CD14-positive monocyte (primary cell): ENCODE results near the gene TMEM51. TPM values are rescaled to one million over a fixed set of nuclear protein-coding genes. Genes with fewer than 3 reads are reported as not detected.
A peak's percentile ranks its signal among the peaks of the same experiment; 100 is the strongest.

Source experiments
- DNase-seq, 3 donors: peaks; one replicate each; pipeline ENCODE4 v3.0.0-alpha.2; 2011 to 2022
- H2AFZ ChIP-seq: 2 replicates; pipeline ENCODE4 v1.6.0; 2012; ENCODE audit warnings: mild to moderate bottlenecking, low read depth, low read length, inconsistent platforms; ENCODE audit not compliant: insufficient read depth, poor library complexity, severe bottlenecking
- H3K27ac ChIP-seq, 2 donors: 1 replicate in 1 of 2; 2 replicates in 1 of 2; pipeline ENCODE4 v1.5.1; 2012 to 2013; ENCODE audit warnings: low read length in 2 of 2, control low read depth in 1 of 2, inconsistent platforms in 1 of 2, low read depth in 1 of 2, mild to moderate bottlenecking in 1 of 2
- H3K27me3 ChIP-seq, 2 donors: one replicate each; pipeline versions ENCODE4 v1.6.0 to v1.6.1; 2011 to 2013; ENCODE audit warnings: low read length in 2 of 2; ENCODE audit not compliant: control insufficient read depth in 2 of 2, insufficient read depth in 2 of 2
- H3K36me3 ChIP-seq, 2 donors: replicated peaks in 1 of 2; 1 replicate in 1 of 2; 2 replicates in 1 of 2; pipeline versions ENCODE4 v1.5.1 to v1.6.1; 2012 to 2013; ENCODE audit warnings: low read length in 2 of 2, control low read depth in 1 of 2, inconsistent platforms in 1 of 2, mild to moderate bottlenecking in 1 of 2; ENCODE audit not compliant: insufficient read depth in 2 of 2, control insufficient read depth in 1 of 2
- H3K4me1 ChIP-seq, 2 donors: 1 replicate in 1 of 2; 2 replicates in 1 of 2; pipeline versions ENCODE4 v1.5.1 to v1.6.1; 2012 to 2013; ENCODE audit warnings: low read length in 2 of 2, control low read depth in 1 of 2, inconsistent platforms in 1 of 2, mild to moderate bottlenecking in 1 of 2, moderate library complexity in 1 of 2; ENCODE audit not compliant: insufficient read depth in 2 of 2, control insufficient read depth in 1 of 2
- H3K4me2 ChIP-seq: replicated peaks from 2 replicates; pipeline ENCODE3; 2012; ENCODE audit warnings: low read length, moderate library complexity, mild to moderate bottlenecking; ENCODE audit not compliant: poor library complexity, severe bottlenecking; ENCODE audit errors: extremely low read depth
- H3K4me3 ChIP-seq, 3 experiments: fragments of 200-600 bp in 1 of 3; sonication (generic) in 1 of 3; replicated peaks in 1 of 3; 1 replicate in 2 of 3; 2 replicates in 1 of 3; pipeline ENCODE4 v1.5.1; 2011 to 2013; ENCODE audit warnings: low read length in 3 of 3, mild to moderate bottlenecking in 3 of 3, control low read depth in 2 of 3, low read depth in 2 of 3, inconsistent platforms in 1 of 3, moderate library complexity in 1 of 3
- H3K79me2 ChIP-seq: 2 replicates; pipeline ENCODE4 v1.6.0; 2012; ENCODE audit warnings: mild to moderate bottlenecking, control low read depth, inconsistent platforms, low read length, moderate library complexity; ENCODE audit not compliant: insufficient read depth
- H3K9ac ChIP-seq: 2 replicates; pipeline ENCODE4 v1.6.0; 2017; ENCODE audit warnings: low read length, mild to moderate bottlenecking; ENCODE audit not compliant: insufficient read depth, poor library complexity, severe bottlenecking
- H3K9me3 ChIP-seq, 2 donors: replicated peaks in 1 of 2; 1 replicate in 1 of 2; 2 replicates in 1 of 2; pipeline versions ENCODE4 v1.5.1 to v1.6.1; 2012 to 2013; ENCODE audit warnings: low read length in 2 of 2, control low read depth in 1 of 2; ENCODE audit not compliant: control insufficient read depth in 1 of 2, insufficient read depth in 1 of 2
- H4K20me1 ChIP-seq: 2 replicates; pipeline ENCODE4 v1.6.0; 2012; ENCODE audit warnings: mild to moderate bottlenecking, low read length, control low read depth, moderate library complexity; ENCODE audit not compliant: insufficient read depth
- H3K27ac Mint-ChIP-seq, 7 donors: one replicate each; pipeline ENCODE4 v1.8.0; 2020; ENCODE audit warnings: mild to moderate bottlenecking in 7 of 7, mixed read lengths in 7 of 7, moderate library complexity in 6 of 7, inconsistent platforms in 2 of 7
- H3K27me3 Mint-ChIP-seq, 3 donors: one replicate each; pipeline ENCODE4 v1.8.0; 2021 to 2022; ENCODE audit warnings: low read depth in 3 of 3, mild to moderate bottlenecking in 3 of 3, mixed read lengths in 3 of 3, moderate library complexity in 3 of 3, inconsistent platforms in 1 of 3
- H3K36me3 Mint-ChIP-seq, 2 donors: one replicate each; pipeline ENCODE4 v1.8.0; 2020; ENCODE audit warnings: mixed read lengths in 2 of 2, inconsistent platforms in 1 of 2, mild to moderate bottlenecking in 1 of 2
- H3K4me1 Mint-ChIP-seq: one replicate; pipeline ENCODE4 v1.8.0; 2020; ENCODE audit warnings: mild to moderate bottlenecking, mixed read lengths
- H3K4me3 Mint-ChIP-seq, 2 donors: one replicate each; pipeline ENCODE4 v1.8.0; 2020; ENCODE audit warnings: mild to moderate bottlenecking in 2 of 2, mixed read lengths in 2 of 2, moderate library complexity in 1 of 2
- H3K9me3 Mint-ChIP-seq, 7 donors: one replicate each; pipeline ENCODE4 v1.8.0; 2020 to 2022; ENCODE audit warnings: mixed read lengths in 7 of 7, mild to moderate bottlenecking in 6 of 7, moderate library complexity in 6 of 7, inconsistent platforms in 2 of 7
- CTCF ChIP-seq: fragments of 200-600 bp; IDR thresholded peaks from one replicate; pipeline ENCODE4 v1.8.0; 2022; ENCODE audit warnings: antibody characterized with exemption, mild to moderate bottlenecking
- WGBS: methylation state at CpG from one replicate; pipeline ENCODE4 v1.1.5; 2013; ENCODE audit warnings: missing lambda C conversion rate; ENCODE audit not compliant: insufficient coverage; 5-methylcytosine and 5-hydroxymethylcytosine counted together
- intact Hi-C, 2 donors: fragments of 100-400 bp; cut with micrococcal nuclease; formaldehyde crosslinking; loops; one replicate each; pipeline versions ENCODE4 v1.15.0 to v1.15.1; 2023
- polyA plus RNA-seq, 3 donors: library from polyadenylated mRNA; depleted of rRNA in 1 of 3; unstranded in 2 of 3; stranded (reverse) in 1 of 3; fragments of 300-500 nt in 2 of 3; fragments of >200 nt in 1 of 3; fragmentation: Illumina TruSeq in 2 of 3; gene quantifications; 1 replicate in 2 of 3; 2 replicates in 1 of 3; pipeline ENCODE4 v1.2.3, GENCODE V29; 2012 to 2021

Gene TMEM51
- polyA plus RNA-seq, 3 donors = 1.2 to 2.5 (median 2.1) TPM

GRCh38 chr1:15176120-15176519 is 22.6 kb downstream of the TMEM51 start:
- no peak overlapping the region for H3K4me2 ChIP-seq
- Mint-ChIP-seq H3K4me1 (peaks cover 26% of the 10 kb centered on the region), H3K9me3 (peaks cover 0 to 8% (median 0%) of the 10 kb centered on the region in 7 donors), H3K27ac (no peak overlapping the region), H3K4me3 (no peak overlapping the region), H3K36me3 (no peaks in the 10 kb centered on the region), H3K27me3 (peaks cover 10 to 12% (median 11%) of the 10 kb centered on the region in 3 donors)
- no peaks in the 10 kb centered on the region for H3K27me3 ChIP-seq
- intact Hi-C loops = no loop called here
- H3K36me3 ChIP-seq = no peaks in the 10 kb centered on the region
- DNase-seq = no peak
- H3K9me3 ChIP-seq = no peaks in the 10 kb centered on the region
- H3K4me1 ChIP-seq = peaks cover 4 to 5% of the 10 kb centered on the region in 2 donors
- no peak overlapping the region for H2AFZ ChIP-seq
- no peak overlapping the region for H3K4me3 ChIP-seq
- TF ChIP-seq CTCF = no peak
- H3K79me2 ChIP-seq = no peaks in the 10 kb centered on the region
- no peaks in the 10 kb centered on the region for H4K20me1 ChIP-seq
- H3K27ac ChIP-seq = no peak overlapping the region
- WGBS = 96% methylated on average over 7 of the region's 7 CpGs
- no peak overlapping the region for H3K9ac ChIP-seq

GRCh38 chr1:15176898-15177665 is 23.5 kb downstream of the TMEM51 start:
- Histone ChIP-seq H4K20me1 (no peaks in the 10 kb centered on the region), H3K4me3 (no peak overlapping the region), H3K4me1 (peaks cover 4 to 5% of the 10 kb centered on the region in 2 donors), H2AFZ (no peak overlapping the region), H3K9ac (no peak overlapping the region), H3K27me3 (no peaks in the 10 kb centered on the region), H3K36me3 (no peaks in the 10 kb centered on the region), H3K79me2 (no peaks in the 10 kb centered on the region), H3K9me3 (no peaks in the 10 kb centered on the region), H3K27ac (no peak overlapping the region), H3K4me2 (no peak overlapping the region)
- peaks cover 10 to 11% (median 10%) of the 10 kb centered on the region in 3 donors for H3K27me3 Mint-ChIP-seq
- H3K9me3 Mint-ChIP-seq = peaks cover 0 to 6% (median 0%) of the 10 kb centered on the region in 7 donors
- no peaks in the 10 kb centered on the region for H3K36me3 Mint-ChIP-seq
- intact Hi-C loops = no loop called here
- peaks cover 25% of the 10 kb centered on the region for H3K4me1 Mint-ChIP-seq
- DNase-seq = peak in 1 of 3 donors; percentile 16
- no peak for TF ChIP-seq CTCF
- H3K27ac Mint-ChIP-seq = no peak overlapping the region
- WGBS = 81% methylated on average over 6 of the region's 7 CpGs
- H3K4me3 Mint-ChIP-seq = peak overlapping the region in 1 of 2 donors; percentile 31
